ENCODE results near the gene CCDC7. TPM values are rescaled to one million over a fixed set of nuclear protein-coding genes. Genes with fewer than 3 reads are reported as not detected.
"Not testable (repeated sequence)": the region's sequence is repeated elsewhere in the genome, so short reads cannot be mapped to it uniquely, and the experiment has no call there.

Gene CCDC7
- total RNA-seq = 1 to 10 TPM; 1.9 to 4.3 TPM
- polyA plus RNA-seq (2013, experiment 1 of 2) = 1.4 TPM
- polyA plus RNA-seq (2013, experiment 2 of 2) = 1.7 TPM
- long read RNA-seq, experiment 1, partial matches to known transcripts = 0 of 1 reads
- long read RNA-seq, experiment 1, other reads (novel, unspliced or antisense) = 1 of 1 reads
- long read RNA-seq, experiment 2 = 0 reads
- long read RNA-seq, experiment 3 = 0 reads
- long read RNA-seq, experiment 4 = 0 reads

- Histone ChIP-seq H3K9ac (ENCODE audit: extremely low read depth, low read length, poor library complexity, severe bottlenecking) (peak within 1 kb of the TSS; percentile 79), H3K4me3 (ENCODE audit: low read length) (peak within 1 kb of the TSS; percentile 93), H3K36me3 (ENCODE audit: control insufficient read depth, insufficient read depth, low read length) (no peaks in the 10 kb centered on the region), H3K4me1 (ENCODE audit: control insufficient read depth, insufficient read depth, low read length) (no peaks in the 10 kb centered on the region), H3K27ac (ENCODE audit: low read depth, low read length) (peak within 1 kb of the TSS; percentile 83), H3K9me3 (ENCODE audit: control insufficient read depth, low read length) (no peaks in the 10 kb centered on the region), H3K27me3 (ENCODE audit: control insufficient read depth, insufficient read depth, low read length, poor library complexity, severe bottlenecking) (peaks cover 20% of the 10 kb centered on the region)
- no peaks in the 10 kb centered on the region for H3K9me3 Mint-ChIP-seq
- H3K27me3 Mint-ChIP-seq (ENCODE audit: insufficient read depth) = peaks cover 12% of the 10 kb centered on the region
- TF ChIP-seq CTCF (conservative IDR thresholded peaks at IDR 0.05) = peak; percentile 71
- no peaks in the 10 kb centered on the region for H3K36me3 Mint-ChIP-seq (ENCODE audit: low read depth)
- peak within 1 kb of the TSS; percentile 98 for H3K27ac Mint-ChIP-seq
- peak within 1 kb of the TSS; percentile 81 for H3K4me3 Mint-ChIP-seq
- peak; percentile 88 for DNase-seq
- 0 to 3% methylated on average over 5 to 53 of the region's 53 CpGs for WGBS, 2 experiments (ENCODE audit: insufficient coverage in 1 of 2, insufficient read length in 1 of 2)
- H3K4me1 Mint-ChIP-seq = peaks cover 13% of the 10 kb centered on the region
Measured at GRCh38 chr10:32445740-32446535, at the start of gene CCDC7. TSS of gene CCDC7 (plus strand) at chr10:32446140. CDS start at chr10:32451643, 5,503 bp downstream.

GRCh38 chr10:32397163-32397562 is 48.8 kb upstream of the CCDC7 start:
- H3K27ac ChIP-seq (ENCODE audit: low read depth, low read length); H3K36me3 Mint-ChIP-seq (ENCODE audit: low read depth); H3K27me3 Mint-ChIP-seq (ENCODE audit: insufficient read depth); H3K9me3 ChIP-seq (ENCODE audit: control insufficient read depth, low read length); H3K4me1 Mint-ChIP-seq; H3K4me3 Mint-ChIP-seq; H3K4me1 ChIP-seq (ENCODE audit: control insufficient read depth, insufficient read depth, low read length); H3K4me3 ChIP-seq (ENCODE audit: low read length); H3K27me3 ChIP-seq (ENCODE audit: control insufficient read depth, insufficient read depth, low read length, poor library complexity, severe bottlenecking); DNase-seq; H3K36me3 ChIP-seq (ENCODE audit: control insufficient read depth, insufficient read depth, low read length); H3K27ac Mint-ChIP-seq; H3K9me3 Mint-ChIP-seq; H3K9ac ChIP-seq (ENCODE audit: extremely low read depth, low read length, poor library complexity, severe bottlenecking): not testable (repeated sequence)
- WGBS, 2 experiments (ENCODE audit: insufficient coverage in 1 of 2, insufficient read length in 1 of 2) = no CpG with 5 or more reads among the region's 3 CpGs

GRCh38 chr10:32399720-32400119 is 46.2 kb upstream of the CCDC7 start:
- not testable (repeated sequence) for H3K36me3 ChIP-seq (ENCODE audit: control insufficient read depth, insufficient read depth, low read length); H3K4me1 ChIP-seq (ENCODE audit: control insufficient read depth, insufficient read depth, low read length); H3K9me3 ChIP-seq (ENCODE audit: control insufficient read depth, low read length); DNase-seq; H3K9ac ChIP-seq (ENCODE audit: extremely low read depth, low read length, poor library complexity, severe bottlenecking); H3K4me3 ChIP-seq (ENCODE audit: low read length); H3K27ac ChIP-seq (ENCODE audit: low read depth, low read length); H3K27me3 Mint-ChIP-seq (ENCODE audit: insufficient read depth); H3K4me3 Mint-ChIP-seq; H3K27ac Mint-ChIP-seq; H3K27me3 ChIP-seq (ENCODE audit: control insufficient read depth, insufficient read depth, low read length, poor library complexity, severe bottlenecking); H3K36me3 Mint-ChIP-seq (ENCODE audit: low read depth); H3K9me3 Mint-ChIP-seq; H3K4me1 Mint-ChIP-seq
- 85 to 100% methylated on average over 1 to 2 of the region's 3 CpGs for WGBS, 2 experiments (ENCODE audit: insufficient coverage in 1 of 2, insufficient read length in 1 of 2)

- DNase-seq = no peak
- Histone ChIP-seq H3K27ac (ENCODE audit: low read depth, low read length) (no peak overlapping the region), H3K4me1 (ENCODE audit: control insufficient read depth, insufficient read depth, low read length) (no peaks in the 10 kb centered on the region), H3K9me3 (ENCODE audit: control insufficient read depth, low read length) (no peaks in the 10 kb centered on the region), H3K27me3 (ENCODE audit: control insufficient read depth, insufficient read depth, low read length, poor library complexity, severe bottlenecking) (no peaks in the 10 kb centered on the region), H3K4me3 (ENCODE audit: low read length) (no peak overlapping the region), H3K36me3 (ENCODE audit: control insufficient read depth, insufficient read depth, low read length) (no peaks in the 10 kb centered on the region), H3K9ac (ENCODE audit: extremely low read depth, low read length, poor library complexity, severe bottlenecking) (no peak overlapping the region)
- H3K4me3 Mint-ChIP-seq = no peak overlapping the region
- no peaks in the 10 kb centered on the region for H3K36me3 Mint-ChIP-seq (ENCODE audit: low read depth)
- H3K9me3 Mint-ChIP-seq = no peaks in the 10 kb centered on the region
- no peaks in the 10 kb centered on the region for H3K27me3 Mint-ChIP-seq (ENCODE audit: insufficient read depth)
- no peak overlapping the region for H3K27ac Mint-ChIP-seq
- H3K4me1 Mint-ChIP-seq = no peaks in the 10 kb centered on the region
- no peak for TF ChIP-seq CTCF (conservative IDR thresholded peaks at IDR 0.05)
Measured at GRCh38 chr10:32400961-32401360, 45.0 kb upstream of the CCDC7 start.

Measured in endodermal cell (in vitro differentiated cells).